DOHH2 (cell line): ENCODE data around the gene RNASE13.

Experiments used
- CTCF ChIP-seq: fragments of 200-600 bp; sonication (generic); IDR thresholded peaks from one replicate; pipeline ENCODE4 v1.5.1; 2014; ENCODE audit warnings: antibody characterized with exemption, mild to moderate bottlenecking, low read depth, low read length; ENCODE audit not compliant: poor library complexity, severe bottlenecking
- EZH2phosphoT487 ChIP-seq: fragments of 200-600 bp; sonication (generic); IDR thresholded peaks from 2 replicates; pipeline ENCODE4 v1.6.1; 2017; ENCODE audit warnings: borderline replicate concordance, mild to moderate bottlenecking, antibody characterized with exemption, low read length, moderate library complexity, mixed read lengths

DNA sequence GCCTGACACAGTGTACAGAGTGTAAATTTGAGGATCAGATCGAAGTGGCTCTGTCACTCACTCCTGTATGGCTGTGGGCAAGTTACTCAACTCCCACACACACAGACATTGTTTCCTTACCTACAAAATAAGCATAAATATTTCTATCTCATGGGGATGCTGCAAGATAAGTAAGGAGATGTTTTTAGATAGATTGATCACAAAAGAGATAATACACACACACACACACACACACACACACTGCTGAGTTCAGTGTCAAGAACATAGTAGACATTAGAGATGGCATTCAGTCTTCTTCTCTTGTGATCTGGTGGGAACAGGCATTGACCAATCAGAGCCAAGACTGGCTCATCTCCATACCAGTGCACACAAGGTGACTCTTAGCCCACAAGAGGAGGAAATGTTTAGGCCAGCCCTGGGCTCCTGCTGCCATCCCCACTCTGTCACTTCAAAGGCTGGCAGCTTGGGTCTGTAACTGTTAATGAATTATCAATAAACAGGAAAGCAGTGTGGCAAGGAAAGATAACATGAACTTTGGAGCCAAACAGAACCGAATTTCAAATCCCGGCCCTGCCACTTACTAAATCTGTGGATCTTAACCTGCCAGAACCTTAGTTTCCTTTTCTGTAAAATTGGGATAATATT lies 19.6 kb upstream of the RNASE13 start:
- TF ChIP-seq CTCF (no peak), EZH2phosphoT487 (no peak)
